ENCODE data around the gene ZNF253. TPM values are rescaled to one million over a fixed set of nuclear protein-coding genes. Genes with fewer than 3 reads are reported as not detected.

ZNF253 gene
- total RNA-seq, 6 donors from 2014 or later, result 5.0 to 15.8 (median 7.9) TPM

DNA sequence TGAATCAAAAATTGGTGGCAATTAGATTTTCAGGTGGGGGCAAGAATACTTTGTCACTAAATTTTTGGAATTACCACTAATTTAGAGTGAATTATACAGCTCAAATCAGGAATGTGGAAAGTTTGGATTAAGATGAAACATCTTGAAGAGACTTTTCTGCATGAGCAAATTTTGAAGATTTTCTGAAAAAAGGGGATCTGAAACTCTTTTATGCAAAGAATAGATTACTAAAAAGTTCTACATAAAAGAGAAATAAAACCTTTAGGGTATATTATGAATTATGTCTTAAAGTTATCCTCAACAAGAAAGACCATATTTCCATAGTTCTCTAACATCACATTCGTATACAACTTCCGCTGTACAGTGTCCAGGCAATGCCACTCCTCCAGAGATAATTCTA is 71.7 kb downstream of the ZNF253 start:
- ATAC-seq (ENCODE audit: low FRiP score in 2 of 2), result no peak
- no peaks in the 10 kb centered on the region for H3K4me1 ChIP-seq
- peaks cover 17 to 70% (median 54%) of the 10 kb centered on the region in 4 donors for H3K9me3 ChIP-seq
- peaks cover 0 to 10% (median 6%) of the 10 kb centered on the region in 4 donors for H3K36me3 ChIP-seq
- DNase-seq, result no peak
- 100% methylated on average over 2 of the region's 2 CpGs for WGBS, 2 donors
- no peaks in the 10 kb centered on the region for H3K27me3 ChIP-seq
- no peak overlapping the region for H3K4me3 ChIP-seq
- no peak for TF ChIP-seq EP300 (IDR thresholded peaks at IDR 0.05)
- TF ChIP-seq, protein P1, sequence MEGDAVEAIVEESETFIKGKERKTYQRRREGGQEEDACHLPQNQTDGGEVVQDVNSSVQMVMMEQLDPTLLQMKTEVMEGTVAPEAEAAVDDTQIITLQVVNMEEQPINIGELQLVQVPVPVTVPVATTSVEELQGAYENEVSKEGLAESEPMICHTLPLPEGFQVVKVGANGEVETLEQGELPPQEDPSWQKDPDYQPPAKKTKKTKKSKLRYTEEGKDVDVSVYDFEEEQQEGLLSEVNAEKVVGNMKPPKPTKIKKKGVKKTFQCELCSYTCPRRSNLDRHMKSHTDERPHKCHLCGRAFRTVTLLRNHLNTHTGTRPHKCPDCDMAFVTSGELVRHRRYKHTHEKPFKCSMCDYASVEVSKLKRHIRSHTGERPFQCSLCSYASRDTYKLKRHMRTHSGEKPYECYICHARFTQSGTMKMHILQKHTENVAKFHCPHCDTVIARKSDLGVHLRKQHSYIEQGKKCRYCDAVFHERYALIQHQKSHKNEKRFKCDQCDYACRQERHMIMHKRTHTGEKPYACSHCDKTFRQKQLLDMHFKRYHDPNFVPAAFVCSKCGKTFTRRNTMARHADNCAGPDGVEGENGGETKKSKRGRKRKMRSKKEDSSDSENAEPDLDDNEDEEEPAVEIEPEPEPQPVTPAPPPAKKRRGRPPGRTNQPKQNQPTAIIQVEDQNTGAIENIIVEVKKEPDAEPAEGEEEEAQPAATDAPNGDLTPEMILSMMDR (IDR thresholded peaks at IDR 0.05), result no peak
- TF ChIP-seq POLR2A (IDR thresholded peaks at IDR 0.05), result no peak
- TF ChIP-seq POLR2AphosphoS5 (IDR thresholded peaks at IDR 0.05), result no peak
- H3K27ac ChIP-seq, result no peak overlapping the region

DNA sequence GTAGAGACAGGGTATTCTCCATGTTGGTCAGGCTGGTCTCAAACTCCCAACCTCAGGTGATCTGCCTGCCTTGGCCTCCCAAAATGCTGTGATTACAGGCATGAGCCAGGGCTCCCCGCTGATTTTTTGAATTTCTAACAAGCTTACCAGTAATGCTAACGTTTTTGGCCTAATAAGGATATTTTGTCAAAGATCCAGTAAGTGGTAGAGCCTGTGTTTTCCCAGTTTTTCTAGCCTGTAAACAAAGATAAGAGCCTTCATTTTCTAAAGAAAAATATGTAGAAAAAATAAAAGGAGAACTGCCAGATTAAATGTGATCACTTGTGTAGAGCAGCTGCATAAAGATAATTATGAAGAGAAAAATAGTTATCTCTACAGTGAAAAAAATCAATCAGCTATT is 72.8 kb downstream of the ZNF253 start:
- TF ChIP-seq, protein P1 (IDR thresholded peaks at IDR 0.05), result no peak
- TF ChIP-seq EP300 (IDR thresholded peaks at IDR 0.05) (no peak), POLR2A (IDR thresholded peaks at IDR 0.05) (no peak), POLR2AphosphoS5 (IDR thresholded peaks at IDR 0.05) (no peak)
- H3K4me1 ChIP-seq, result no peaks in the 10 kb centered on the region
- no peak for DNase-seq
- no peak overlapping the region for H3K4me3 ChIP-seq
- H3K27ac ChIP-seq, result no peak overlapping the region
- 30 to 40% methylated on average over 2 of the region's 2 CpGs for WGBS, 2 donors
- peaks cover 12 to 59% (median 46%) of the 10 kb centered on the region in 4 donors for H3K9me3 ChIP-seq
- peaks cover 0 to 6% (median 3%) of the 10 kb centered on the region in 4 donors for H3K36me3 ChIP-seq
- ATAC-seq (ENCODE audit: low FRiP score in 2 of 2), result no peak
- no peaks in the 10 kb centered on the region for H3K27me3 ChIP-seq

DNA sequence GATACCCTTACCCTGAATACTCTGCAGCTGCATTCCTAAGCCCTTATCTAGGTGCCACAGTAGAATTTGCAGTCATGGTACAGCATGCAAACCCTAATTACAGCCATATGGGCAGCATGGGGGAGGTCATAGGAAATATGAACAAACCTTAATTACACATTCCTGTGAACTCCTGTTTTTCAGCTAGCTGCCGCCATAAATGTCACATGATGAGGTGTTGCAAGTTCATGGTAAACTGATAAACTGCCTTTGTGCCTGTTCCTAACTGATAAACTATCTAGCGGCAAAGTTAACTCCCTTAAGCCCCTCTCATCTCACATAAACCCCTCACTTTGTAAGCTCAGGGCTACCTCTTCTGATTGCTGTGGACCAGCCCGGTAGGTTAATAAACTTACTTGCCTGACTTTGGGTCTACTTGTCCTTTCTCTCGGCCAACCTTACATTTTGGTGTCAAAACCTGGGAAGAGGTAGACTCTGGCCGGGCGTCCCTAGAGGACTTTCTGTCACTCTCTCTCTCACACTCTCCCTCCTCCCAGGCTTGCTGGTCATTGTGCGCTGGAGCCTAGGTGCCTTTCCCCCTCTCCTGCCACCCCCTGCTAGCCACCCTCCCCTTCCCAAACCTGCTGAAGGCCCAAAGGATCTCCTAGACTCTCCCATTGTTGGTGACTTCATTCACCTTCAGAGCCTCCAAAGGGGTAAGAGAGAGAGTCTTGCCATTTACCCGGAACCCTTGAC is 78.3 kb downstream of the ZNF253 start:
- H3K36me3 ChIP-seq, result no peaks in the 10 kb centered on the region
- DNase-seq, result no peak
- 86 to 92% methylated on average over 8 of the region's 8 CpGs for WGBS, 2 donors
- H3K27ac ChIP-seq, result no peak overlapping the region
- H3K27me3 ChIP-seq, result no peaks in the 10 kb centered on the region
- H3K4me1 ChIP-seq, result no peaks in the 10 kb centered on the region
- H3K4me3 ChIP-seq, result no peak overlapping the region
- peaks cover 0 to 14% (median 8%) of the 10 kb centered on the region in 4 donors for H3K9me3 ChIP-seq
- TF ChIP-seq POLR2AphosphoS5 (IDR thresholded peaks at IDR 0.05) (no peak), EP300 (IDR thresholded peaks at IDR 0.05) (no peak), POLR2A (IDR thresholded peaks at IDR 0.05) (no peak)
- TF ChIP-seq, protein P1 (IDR thresholded peaks at IDR 0.05), result no peak
- ATAC-seq (ENCODE audit: low FRiP score in 2 of 2), result no peak

Other genes starting within 250 kb of the ZNF253 start
- 10 to 100 TPM in 2 of 6 donors, 1 to 10 TPM in 4; 2.0 to 30.4 (median 5.8) TPM for gene PBX4, start 247.2 kb upstream of the ZNF253 start, total RNA-seq
- 10 to 100 TPM; 16.4 to 51.3 (median 24.1) TPM for gene LPAR2, start 237.7 kb upstream of the ZNF253 start, total RNA-seq
- 100 to 1,000 TPM in 1 of 6 donors, 10 to 100 TPM in 5; 20.8 to 109 (median 49.1) TPM for gene GMIP, start 222.2 kb upstream of the ZNF253 start, total RNA-seq
- 100 to 1,000 TPM in 3 of 6 donors, 10 to 100 TPM in 3; 58.6 to 256 (median 97.4) TPM for gene ATP13A1, start 202.2 kb upstream of the ZNF253 start, total RNA-seq
- gene ZNF101, start 197.0 kb upstream of the ZNF253 start, total RNA-seq, result 10 to 100 TPM in 4 of 6 donors, 1 to 10 TPM in 2; 3.4 to 16.1 (median 11.1) TPM
- 10 to 100 TPM in 2 of 6 donors, 1 to 10 TPM in 4; 4.7 to 13.6 (median 5.1) TPM for gene ZNF14, start 132.8 kb upstream of the ZNF253 start, total RNA-seq
- gene ZNF506, start 44.1 kb upstream of the ZNF253 start, total RNA-seq, result 10 to 100 TPM; 13.2 to 47.1 (median 19.1) TPM
- gene ZNF93, start 35.1 kb downstream of the ZNF253 start, total RNA-seq, result 1 to 10 TPM; 2.9 to 7.3 (median 3.9) TPM
- gene ZNF682, start 173.6 kb downstream of the ZNF253 start, total RNA-seq, result 10 to 100 TPM in 1 of 6 donors, 1 to 10 TPM in 5; 4.1 to 10.8 (median 5.9) TPM
- gene ZNF90, start 212.1 kb downstream of the ZNF253 start, total RNA-seq, result 10 to 100 TPM in 3 of 6 donors, 1 to 10 TPM in 3; 3.5 to 36.7 (median 10.2) TPM

Data from upper lobe of left lung (tissue), 6 donors.